BJ (cell line): ENCODE results near the gene SORL1. TPM values are rescaled to one million over a fixed set of nuclear protein-coding genes. Genes with fewer than 3 reads are reported as not detected.

Source experiments
- CTCF ChIA-PET: fragments of 350-600 bp; formaldehyde crosslinking; extraction: SDS; loops from one replicate; lab custom pipeline; 2021; ENCODE audit warnings: antibody characterized with exemption, inconsistent platforms; lab: Yijun Ruan, JAX
- POLR2A ChIA-PET: fragments of 300-600 bp; sonication (Branson Sonifier 250); formaldehyde crosslinking; extraction: SDS; loops from one replicate; lab custom pipeline; 2021; ENCODE audit warnings: antibody characterized with exemption; lab: Charles Lee
- DNase-seq: peaks from one replicate; pipeline ENCODE4 v3.0.0-alpha.2; 2011; ENCODE audit warnings: low read depth
- H3K27me3 ChIP-seq: 2 replicates; pipeline ENCODE4 v1.6.0; 2011; ENCODE audit warnings: low read length; ENCODE audit not compliant: control insufficient read depth, insufficient read depth
- H3K36me3 ChIP-seq: 2 replicates; pipeline ENCODE4 v1.5.1; 2011; ENCODE audit warnings: low read length; ENCODE audit not compliant: control insufficient read depth, insufficient read depth
- H3K4me3 ChIP-seq: 2 replicates; pipeline ENCODE4 v1.5.1; 2011; ENCODE audit warnings: low read depth, mild to moderate bottlenecking, control low read depth, low read length
- polyA plus RNA-seq: library from polyadenylated mRNA; depleted of rRNA; stranded (reverse); fragments of >200 nt; gene quantifications from 2 replicates; pipeline ENCODE4 v1.2.3, GENCODE V29; 2011
- TF ChIP-seq, protein P1 (sequence below): IDR thresholded peaks from 2 replicates; pipeline ENCODE4 v1.5.1; 2011; ENCODE audit warnings: low read depth, mild to moderate bottlenecking, control low read depth, inconsistent platforms, low read length, moderate library complexity; ENCODE audit not compliant: insufficient read depth

SORL1 gene
- polyA plus RNA-seq, 1 experiment: 1.4 TPM

DNA sequence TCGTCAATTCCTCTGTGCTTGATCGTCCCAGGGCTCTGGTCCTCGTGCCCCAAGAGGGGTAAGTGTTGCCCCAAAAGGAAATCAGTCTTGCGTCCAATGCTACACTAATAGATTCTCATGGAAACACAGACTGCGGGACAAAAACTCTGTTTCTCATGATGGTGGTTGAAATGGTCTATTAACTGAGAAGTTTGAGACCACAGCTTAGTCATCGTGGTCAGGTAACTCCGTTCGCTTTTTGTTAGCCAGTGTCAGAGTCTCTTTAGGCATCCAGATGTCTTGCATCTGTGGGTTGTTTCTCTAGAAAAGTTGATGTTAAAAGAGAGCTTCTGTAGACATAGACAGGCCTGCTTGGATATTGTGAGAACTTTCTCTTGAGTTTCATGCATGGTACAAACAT lies 105.2 kb downstream of the SORL1 start:
- H3K27me3 ChIP-seq: peaks cover 1% of the 10 kb centered on the region

DNA sequence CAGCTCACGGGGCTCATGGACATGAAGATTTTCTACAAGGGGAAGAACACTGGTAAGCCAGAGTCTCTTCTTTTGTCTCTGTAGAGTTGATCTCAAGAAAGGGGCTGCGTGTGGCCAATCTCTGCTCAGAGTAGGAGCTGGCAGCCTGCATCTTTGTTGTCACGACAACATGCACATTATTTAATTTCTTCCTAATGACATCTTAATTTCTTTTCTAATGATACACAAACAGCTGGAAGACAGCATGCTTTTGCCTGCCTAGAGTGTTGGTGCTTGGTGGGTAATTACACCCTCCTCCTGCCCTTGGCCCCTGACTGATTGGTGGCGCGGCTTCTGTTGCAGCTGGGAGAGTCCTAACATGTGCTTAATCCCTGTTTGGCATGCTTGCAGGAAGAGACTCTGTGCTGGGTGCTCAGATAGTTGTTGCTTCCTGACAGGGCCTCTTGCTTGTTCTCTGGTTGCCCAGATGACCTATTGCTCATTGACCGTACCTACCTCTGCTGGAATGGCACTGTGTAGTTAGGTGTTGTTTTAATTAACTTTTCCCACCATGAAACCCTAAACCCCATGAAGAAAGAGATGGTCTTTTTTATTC lies 107.6 kb downstream of the SORL1 start:
- CTCF ChIA-PET: interaction anchor here (1.2 kb wide), 1 partner anchor 13 kb away, joined by 3 read pairs; no protein-coding TSS in a partner anchor
- H3K27me3 ChIP-seq: peaks cover 1% of the 10 kb centered on the region
- POLR2A ChIA-PET: no interaction called here
- H3K36me3 ChIP-seq: no peaks in the 10 kb centered on the region
- DNase-seq: no peak
- no peak overlapping the region for H3K4me3 ChIP-seq
- TF ChIP-seq, protein P1, sequence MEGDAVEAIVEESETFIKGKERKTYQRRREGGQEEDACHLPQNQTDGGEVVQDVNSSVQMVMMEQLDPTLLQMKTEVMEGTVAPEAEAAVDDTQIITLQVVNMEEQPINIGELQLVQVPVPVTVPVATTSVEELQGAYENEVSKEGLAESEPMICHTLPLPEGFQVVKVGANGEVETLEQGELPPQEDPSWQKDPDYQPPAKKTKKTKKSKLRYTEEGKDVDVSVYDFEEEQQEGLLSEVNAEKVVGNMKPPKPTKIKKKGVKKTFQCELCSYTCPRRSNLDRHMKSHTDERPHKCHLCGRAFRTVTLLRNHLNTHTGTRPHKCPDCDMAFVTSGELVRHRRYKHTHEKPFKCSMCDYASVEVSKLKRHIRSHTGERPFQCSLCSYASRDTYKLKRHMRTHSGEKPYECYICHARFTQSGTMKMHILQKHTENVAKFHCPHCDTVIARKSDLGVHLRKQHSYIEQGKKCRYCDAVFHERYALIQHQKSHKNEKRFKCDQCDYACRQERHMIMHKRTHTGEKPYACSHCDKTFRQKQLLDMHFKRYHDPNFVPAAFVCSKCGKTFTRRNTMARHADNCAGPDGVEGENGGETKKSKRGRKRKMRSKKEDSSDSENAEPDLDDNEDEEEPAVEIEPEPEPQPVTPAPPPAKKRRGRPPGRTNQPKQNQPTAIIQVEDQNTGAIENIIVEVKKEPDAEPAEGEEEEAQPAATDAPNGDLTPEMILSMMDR: no peak

More for the DNA sequence above, 105.2 kb downstream of the SORL1 start:
- POLR2A ChIA-PET: no interaction called here
- TF ChIP-seq, protein P1: no peak
- Histone ChIP-seq H3K36me3 (no peaks in the 10 kb centered on the region), H3K4me3 (no peak overlapping the region)
- no peak for DNase-seq
- CTCF ChIA-PET: interaction anchor here (0.7 kb wide), 1 partner anchor 14 kb away, joined by 3 read pairs; no protein-coding TSS in a partner anchor

DNA sequence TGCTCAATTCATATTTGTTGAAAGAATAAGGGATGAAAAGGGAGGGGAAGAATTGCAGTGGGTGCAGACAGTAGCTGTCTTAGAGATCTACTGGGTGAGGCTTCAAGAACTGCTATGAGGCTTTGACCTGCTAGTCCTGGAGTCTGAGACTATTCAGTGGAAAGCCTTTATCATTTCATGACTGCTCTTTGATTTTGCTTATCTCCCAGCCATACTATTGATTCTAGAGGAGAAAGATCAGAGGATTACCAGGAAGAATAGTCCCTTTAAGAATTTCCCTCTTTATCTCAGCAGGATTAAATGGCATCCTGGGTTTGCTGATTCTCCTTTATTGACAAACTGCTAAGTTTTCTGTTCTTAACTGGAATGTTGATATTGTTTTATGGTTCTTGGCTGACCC lies 108.1 kb downstream of the SORL1 start:
- TF ChIP-seq, protein P1: no peak
- H3K36me3 ChIP-seq: no peaks in the 10 kb centered on the region
- CTCF ChIA-PET: no interaction called here
- peaks cover 1% of the 10 kb centered on the region for H3K27me3 ChIP-seq
- no peak overlapping the region for H3K4me3 ChIP-seq
- POLR2A ChIA-PET: no interaction called here
- no peak for DNase-seq

GRCh38 chr11:121561240-121561639 lies 109.1 kb downstream of the SORL1 start:
- CTCF ChIA-PET: interaction anchor here (1.1 kb wide), 1 partner anchor 10 kb away, joined by 3 read pairs; no protein-coding TSS in a partner anchor
- H3K4me3 ChIP-seq: no peak overlapping the region
- DNase-seq: no peak
- H3K36me3 ChIP-seq: no peaks in the 10 kb centered on the region
- H3K27me3 ChIP-seq: peaks cover 1% of the 10 kb centered on the region
- TF ChIP-seq, protein P1: no peak
- POLR2A ChIA-PET: no interaction called here

GRCh38 chr11:121561716-121562115 lies 109.6 kb downstream of the SORL1 start:
- Histone ChIP-seq H3K36me3 (no peaks in the 10 kb centered on the region), H3K4me3 (no peak overlapping the region), H3K27me3 (peaks cover 1% of the 10 kb centered on the region)
- DNase-seq: no peak
- ChIA-PET CTCF (interaction anchor here (1.1 kb wide), 1 partner anchor 10 kb away, joined by 3 read pairs; no protein-coding TSS in a partner anchor), POLR2A (no interaction called here)
- TF ChIP-seq, protein P1: no peak
